HG02610 (cell line): ENCODE measurements around the gene CIAO2B.
"Not testable (repeated sequence)": the region's sequence is repeated elsewhere in the genome, so short reads cannot be mapped to it uniquely, and the experiment has no call there.

Experiments
- ATAC-seq: cut with Tn5 transposase; IDR thresholded peaks from one replicate; pipeline ENCODE4 v1.9.1; 2021; ENCODE audit warnings: mild to moderate bottlenecking, moderate library complexity; ENCODE audit not compliant: unreplicated experiment

Gene CIAO2B

DNA sequence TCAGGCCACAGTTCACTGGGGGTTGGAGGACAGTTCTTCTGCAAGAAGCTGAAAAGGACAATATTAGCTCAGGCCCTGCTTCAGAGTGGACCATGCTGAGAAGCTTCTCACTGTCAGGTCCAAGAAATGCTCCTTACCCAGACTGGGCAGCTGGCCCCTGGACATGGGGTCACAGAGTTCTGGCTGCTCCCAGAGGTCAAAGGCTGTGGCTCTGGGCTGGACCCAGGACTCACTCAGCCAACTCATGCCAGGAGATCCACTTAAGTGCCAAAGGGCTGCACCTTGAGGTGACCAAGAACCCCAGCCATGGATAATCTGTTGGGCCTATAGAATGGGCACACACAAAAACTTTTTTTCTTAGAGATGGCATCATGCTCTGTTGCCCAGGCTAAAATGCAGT is 5.2 kb upstream of the CIAO2B start:
- ATAC-seq, result no peak

DNA sequence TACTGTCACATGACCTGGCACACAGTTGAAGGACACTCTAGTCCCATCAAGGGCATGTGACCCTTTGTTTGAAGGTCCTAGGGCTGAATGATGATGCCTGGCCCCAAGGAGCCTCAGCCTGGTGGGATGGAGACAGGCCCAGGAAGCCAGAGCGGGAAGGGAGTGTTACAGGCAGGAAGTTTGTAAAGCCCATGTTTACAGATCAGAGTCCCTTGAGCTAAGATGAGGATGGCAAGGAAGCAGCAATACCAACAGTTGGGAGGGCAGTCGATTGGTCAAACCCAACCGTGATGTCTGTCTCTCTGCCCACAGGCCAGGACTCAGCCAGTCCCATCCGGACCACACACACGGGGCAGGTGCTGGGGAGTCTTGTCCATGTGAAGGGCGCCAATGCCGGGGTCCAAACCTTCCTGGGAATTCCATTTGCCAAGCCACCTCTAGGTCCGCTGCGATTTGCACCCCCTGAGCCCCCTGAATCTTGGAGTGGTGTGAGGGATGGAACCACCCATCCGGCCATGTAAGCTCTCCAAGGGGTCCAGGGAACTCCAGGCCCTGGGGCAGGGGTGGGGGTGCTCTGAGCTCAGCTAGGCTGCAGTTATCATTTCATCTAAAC is 3.6 kb upstream of the CIAO2B start:
- ATAC-seq, result no peak

DNA sequence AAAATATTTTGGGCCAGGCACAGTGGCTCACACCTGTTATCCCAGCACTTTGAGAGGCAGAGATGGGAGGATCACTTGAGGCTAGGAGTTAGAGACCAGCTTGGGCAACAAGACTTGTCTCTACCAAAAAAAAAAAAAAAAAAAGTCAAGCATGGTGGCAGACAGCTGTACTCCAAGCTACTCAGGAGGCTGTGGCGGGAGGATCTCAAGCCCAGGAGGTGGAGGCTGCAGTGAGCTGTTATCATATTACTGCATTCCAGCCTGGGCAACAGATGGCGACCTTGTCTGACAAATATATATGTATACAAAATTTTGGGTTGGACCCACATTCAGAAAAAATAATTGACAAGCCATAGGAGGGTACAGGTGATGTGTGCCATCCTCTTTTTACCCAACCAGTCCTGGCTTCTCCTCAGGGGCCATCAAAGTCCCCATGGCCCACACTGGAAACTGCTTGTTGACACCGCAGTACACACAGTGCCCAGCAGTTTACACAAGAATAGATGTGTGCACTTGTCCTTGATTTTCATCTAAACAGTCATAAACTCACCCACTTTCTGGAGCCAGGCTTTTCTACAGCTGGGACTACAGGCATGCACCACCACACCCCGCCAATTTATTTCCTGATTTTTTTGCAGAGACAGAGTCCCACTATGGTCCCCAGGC is 2.8 kb upstream of the CIAO2B start:
- no peak for ATAC-seq

DNA sequence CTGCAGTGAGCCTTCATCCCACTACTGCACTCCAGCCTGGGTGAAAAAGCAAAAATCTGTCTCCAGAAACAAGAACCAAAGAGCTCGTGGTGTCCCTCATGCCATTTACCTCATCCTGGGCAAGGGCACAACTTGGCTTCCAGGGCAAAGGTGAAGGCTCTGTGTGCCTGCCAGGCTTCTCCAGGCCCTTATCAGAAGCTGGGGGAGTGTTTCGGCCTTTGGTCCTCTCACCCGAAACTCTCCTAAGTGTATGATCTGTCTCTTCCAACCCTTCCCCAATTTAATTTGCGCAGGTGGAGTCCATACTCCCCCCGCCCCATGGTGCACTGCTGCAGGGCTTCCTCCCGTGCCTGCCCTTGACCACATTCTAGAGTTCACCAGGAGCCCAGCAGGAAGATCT is 2.3 kb upstream of the CIAO2B start:
- ATAC-seq, result no peak

DNA sequence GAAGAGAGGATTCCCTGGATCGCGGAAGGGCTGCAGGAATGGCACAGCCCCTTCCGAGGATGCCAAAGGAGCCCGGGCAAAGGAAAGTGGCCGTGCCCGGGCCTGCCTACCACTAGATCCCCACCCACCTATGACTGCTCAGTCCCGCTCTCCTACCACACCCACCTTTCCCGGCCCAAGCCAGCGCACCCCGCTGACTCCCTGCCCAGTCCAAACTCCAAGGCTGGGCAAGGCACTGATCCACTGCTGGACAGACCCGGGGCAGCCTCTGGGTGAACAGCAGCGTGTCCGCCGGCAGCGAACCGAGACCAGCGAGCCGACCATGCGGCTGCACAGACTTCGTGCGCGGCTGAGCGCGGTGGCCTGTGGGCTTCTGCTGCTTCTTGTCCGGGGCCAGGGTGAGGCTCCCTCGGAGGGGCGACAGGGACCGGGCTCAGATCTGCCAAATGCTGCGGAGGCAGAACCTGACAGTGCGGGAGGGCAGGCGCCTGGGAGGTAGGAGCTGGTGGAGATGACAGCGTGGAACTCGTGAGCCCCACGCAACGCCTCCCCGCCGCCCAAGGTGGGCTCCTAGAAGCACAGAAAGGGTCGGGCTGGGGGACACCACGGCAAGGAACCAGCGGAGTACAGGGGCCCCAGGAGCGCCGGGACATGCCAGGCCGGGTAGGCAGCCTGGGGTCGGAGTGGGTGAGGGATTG is 1.3 kb upstream of the CIAO2B start, which contains the start of gene CES2:
Gene CES2 (plus strand): TSS at position 203 of the 698 bp plus-strand sequence. CDS start 120 bp downstream, at position 323.
- ATAC-seq, result no peak

DNA sequence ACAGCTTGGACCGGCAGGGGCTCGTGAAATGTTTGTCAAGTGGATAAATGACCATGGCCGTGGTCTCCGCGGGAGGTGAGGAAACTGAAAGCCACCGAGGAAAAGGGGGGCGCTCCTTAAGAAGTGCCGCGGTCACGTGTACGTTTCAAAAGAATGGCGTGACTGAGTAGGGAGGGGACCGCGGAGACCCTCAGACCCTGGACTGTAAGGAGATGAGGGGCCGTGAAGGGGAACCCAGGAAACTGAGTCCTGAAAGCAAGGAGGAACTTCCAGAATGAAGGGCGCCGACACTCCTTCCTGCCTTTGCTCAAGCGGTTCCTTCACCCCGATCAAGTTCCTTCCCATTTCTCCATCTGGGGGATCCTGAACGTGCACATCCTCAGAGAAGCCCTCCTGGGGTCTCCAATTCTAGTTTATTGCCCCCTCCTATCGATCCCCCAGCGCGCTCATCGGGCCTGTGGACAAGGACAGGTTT is 674 bp upstream of the CIAO2B start:
- ATAC-seq, result not testable (repeated sequence)

DNA sequence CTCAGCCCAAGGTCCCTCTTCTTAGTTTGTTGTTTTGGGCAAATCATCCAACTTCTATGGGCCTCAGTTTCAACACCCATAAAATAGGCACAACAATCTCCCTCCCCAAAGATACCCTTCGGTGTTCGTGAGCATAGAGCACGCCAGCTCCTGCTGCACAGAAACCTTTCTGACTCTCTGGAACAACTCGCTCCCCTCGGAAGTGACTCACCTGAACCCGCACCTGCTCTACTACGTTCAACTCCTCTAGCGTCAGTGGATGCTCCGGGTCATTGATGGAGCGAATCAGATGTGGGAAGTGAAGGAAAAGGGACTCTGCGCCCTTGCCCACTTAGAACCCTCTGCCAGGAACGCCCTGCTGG is 445 bp downstream of the CIAO2B start:
- ATAC-seq, result peak; percentile 13

DNA sequence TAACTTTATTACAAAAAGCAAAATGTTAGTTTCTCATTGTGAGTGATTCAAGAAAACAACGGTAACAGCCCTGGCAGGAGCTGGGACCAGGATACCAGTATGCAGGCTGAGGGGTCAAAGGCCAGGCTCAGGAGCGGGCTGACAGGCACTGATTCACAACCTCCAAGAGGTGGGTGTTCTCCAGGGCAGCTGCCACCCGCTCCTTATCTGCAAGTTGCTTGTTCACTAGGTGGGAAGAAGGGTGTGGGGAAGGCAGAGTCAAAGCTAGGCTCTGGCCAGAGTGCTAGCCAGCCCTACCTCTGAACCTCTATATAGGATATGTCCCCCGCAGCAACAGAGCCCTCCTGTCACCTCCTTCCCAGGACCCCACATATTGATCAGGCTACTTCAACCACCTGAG is 2.1 kb downstream of the CIAO2B start:
- ATAC-seq, result no peak

DNA sequence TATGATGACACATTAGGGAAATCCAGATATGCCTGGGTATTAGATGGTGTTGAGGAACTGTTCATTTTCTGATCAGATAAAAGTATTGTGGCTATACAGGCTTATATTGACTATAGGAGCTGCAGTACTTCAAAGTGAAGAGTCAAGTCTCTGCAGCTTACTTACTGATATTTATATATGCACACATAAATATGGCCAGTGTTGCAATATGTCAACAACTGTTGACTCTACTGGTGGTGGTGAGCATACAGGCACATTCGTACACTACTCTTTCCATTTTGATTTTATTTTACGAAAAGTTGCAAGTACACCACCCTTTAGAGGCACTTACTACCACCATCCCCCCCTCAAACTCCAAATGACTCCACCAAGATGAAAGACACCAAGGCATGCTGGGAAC is 2.5 kb downstream of the CIAO2B start:
- ATAC-seq, result no peak

DNA sequence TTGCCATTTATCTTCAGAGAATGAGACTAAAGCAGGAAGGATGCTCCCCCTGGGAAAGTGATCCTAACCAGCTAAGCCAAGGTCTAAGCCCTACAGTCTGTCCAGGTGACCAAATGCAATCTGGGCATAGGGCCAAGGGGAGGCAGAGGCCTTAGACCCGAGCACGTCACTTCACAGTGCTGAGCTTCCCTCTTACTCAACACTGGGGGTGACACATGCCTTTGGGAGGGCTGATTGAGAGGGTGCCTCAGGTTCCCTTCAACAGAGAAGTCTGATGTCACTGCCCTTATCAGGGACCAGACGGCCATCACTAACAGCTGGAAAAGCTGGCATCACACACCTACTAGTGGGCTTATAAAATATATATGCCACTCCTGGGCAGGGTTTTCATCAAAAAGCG is 4.0 kb downstream of the CIAO2B start:
- ATAC-seq, result no peak

DNA sequence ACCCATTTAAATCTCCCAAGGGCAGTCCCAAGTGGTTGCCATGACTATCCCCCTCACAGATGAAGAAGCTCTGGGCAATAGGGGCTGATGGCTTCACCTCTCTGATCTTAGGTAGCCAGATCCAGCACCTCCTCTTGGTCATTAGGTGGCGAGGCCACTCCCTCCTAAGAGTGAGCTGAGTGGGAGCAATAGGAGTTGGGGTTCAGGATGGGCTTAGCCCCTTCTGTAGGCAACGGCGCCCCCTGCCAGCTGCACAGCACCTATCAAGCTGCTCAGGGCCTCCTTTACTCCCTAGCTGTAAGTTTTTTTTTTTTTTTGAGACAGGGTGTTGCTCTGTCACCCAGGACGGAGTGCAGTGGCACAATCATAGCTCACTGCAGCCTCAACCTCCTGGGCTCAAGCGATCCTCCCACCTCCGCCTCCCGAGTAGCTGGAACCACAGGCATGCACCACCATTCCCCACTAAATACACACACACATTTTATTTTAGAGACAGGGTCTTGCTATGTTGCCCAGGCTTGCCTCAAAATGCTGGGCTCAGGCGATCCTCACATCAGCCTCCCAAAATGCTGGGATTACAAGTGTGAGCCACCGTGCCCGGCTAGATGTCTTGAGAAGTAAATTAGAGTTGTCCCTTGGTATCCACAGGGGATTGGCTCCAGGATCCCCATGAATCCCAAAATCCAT is 5.4 kb downstream of the CIAO2B start:
- ATAC-seq, result no peak

DNA sequence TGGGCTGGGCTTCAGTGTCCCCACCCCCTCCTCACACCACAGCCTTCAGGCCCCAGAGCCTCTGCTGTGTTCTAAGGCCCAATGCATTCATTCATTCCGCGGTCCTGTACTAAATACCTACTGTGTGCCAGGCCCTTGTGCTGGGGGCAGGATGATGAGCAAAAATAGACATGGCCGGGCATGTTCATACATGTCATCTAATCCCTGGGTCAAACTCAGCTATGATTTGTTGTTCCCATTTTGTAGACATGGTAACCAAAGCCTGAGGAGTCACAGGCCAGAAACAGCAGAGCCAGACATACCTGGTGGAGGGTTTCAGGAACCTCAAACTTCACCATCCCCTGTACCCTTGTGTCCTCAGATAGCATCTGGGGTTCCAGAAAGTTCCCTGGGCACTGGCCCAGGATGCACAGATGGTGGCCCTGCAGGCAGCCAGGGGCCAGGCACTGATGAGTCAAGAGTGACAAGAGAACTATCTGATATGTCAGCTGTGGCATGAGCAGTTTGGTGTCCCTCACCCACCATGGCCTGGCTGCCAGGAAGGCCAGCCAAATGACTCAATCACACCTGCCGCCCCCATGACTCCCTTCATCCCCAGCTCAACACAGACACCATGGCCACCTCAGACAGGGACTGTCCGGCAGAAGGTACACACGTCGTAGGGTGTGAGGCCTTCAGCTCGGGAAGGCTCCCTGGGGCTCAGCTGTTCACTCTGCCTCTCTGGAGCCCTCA is 6.1 kb downstream of the CIAO2B start:
- ATAC-seq, result no peak

DNA sequence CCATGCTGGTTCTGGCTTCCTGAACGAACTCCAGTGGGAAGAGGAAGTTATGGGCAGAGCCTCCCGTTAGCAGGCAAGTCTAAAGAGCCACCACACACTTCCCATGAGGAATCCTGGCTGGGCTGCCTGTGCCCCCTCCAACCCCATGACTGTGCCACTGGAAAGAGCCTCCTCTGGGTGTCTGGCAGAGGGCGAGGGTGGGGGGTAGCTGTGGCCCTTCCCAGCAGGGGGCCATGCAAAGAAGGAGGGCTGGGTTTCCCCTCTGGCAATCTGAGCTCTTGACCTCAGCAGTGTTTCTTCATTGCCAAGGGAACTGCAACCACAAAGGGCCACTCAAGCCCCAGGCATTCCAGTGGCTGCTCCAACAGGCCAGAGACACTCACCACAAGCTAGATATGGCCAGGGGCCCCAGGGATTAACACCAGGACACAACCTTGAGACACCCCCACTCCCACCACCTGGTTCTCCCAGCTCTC is 7.2 kb downstream of the CIAO2B start:
- ATAC-seq, result no peak

DNA sequence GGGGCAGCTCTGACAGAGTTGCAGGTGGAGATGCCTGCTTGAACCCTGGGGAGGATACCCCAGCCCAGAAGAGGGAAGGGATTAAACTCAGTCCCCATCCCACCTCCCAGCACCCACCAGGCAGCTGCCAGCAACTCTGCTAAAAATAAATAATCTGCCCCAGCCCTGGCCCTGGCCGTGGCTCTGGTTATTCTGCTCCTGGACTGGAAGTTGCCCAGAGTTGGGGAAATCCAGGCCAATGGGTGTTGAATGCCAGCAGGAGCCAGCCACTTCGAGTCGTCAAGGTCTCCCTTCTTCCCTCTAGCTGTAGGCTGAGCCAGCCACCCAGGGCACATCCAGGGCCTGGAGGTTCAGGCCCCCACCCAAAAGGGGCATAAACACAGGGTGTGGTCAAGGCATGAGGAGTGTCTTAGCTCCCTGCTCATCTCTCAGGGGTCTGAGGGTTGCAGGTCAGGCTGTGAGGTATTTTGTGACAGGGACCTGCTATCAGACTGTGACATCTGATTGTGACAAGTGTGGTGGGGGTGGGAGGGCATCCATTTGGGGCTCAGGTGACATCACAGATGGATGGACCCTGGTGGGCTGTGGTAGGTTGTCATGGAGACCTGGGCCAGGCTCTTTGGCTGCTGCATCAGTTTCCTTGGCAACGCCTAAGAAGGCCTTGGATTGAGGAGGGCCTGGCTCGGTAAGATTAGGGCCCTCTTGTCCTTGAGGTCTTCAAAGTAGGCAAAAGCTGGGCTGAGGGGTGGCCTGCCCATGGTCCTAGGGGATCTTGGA is 7.8 kb downstream of the CIAO2B start:
- ATAC-seq, result no peak

DNA sequence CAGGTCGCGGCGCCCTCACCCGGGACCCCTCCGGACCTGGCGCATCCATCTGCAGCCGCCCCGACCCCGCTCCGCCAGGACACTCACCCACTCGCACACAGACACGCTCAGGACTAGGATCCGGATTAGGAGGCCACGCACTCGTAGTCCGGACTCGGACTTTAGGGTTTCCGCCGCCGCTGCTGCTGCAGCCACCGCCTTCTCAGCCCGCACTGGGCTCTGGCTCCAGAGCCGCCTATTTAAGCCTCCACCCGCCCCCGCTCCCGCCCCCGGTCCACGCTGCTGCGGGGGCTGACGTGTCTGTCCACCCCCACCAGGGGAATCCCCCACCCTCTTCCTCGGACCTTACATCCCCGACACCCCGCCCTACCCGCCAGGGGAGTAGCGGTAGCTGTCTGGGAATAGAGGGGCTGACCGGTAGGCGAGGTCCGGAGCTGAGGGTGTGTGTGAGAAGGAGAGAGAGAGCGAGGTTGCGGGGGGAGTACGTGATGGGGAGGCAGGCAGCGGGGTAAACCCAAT is 8.8 kb downstream of the CIAO2B start, which contains the start of gene RRAD:
Gene RRAD (minus strand): TSS at position 214 of the 519 bp plus-strand sequence. CDS start 356 bp downstream, outside the sequence.
- ATAC-seq, result no peak

DNA sequence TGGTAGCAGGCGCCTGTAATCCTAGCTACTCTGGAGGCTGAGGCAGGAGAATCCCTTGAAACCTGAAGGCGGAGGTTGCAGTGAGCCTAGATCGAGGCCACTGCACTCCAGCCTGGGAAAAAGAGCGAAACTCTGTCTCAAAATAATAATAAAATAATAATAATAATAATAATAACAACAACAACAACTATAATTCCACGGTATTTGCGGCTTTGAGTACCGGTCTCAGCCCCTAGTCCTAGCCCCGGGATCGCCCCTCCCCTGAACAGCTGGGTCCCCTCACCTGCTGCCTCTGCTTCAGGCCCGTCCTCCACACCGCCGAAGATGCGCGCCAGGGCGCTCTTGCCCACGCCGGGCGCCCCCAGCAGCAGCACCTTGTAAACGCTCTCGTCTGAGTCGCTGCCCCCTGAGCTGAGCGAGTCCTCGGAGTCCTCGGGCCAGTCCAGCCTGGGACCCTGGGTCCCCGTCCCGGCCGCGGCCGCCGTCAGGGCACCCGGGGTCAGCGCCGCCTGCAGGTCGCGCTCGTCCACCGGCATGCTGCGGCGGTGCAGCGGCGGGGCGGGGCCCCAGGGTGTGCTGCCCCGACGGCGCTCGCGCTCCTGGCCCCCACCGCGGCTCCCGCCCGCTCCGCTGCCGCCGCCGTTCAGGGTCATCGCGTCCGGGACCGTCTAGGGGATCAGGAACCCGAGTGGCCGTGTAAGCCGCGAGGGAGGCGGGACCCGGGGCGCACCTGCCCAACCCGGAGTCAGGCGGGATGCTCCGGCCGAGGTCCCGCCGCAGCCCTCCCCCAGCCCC is 9.5 kb downstream of the CIAO2B start:
- no peak for ATAC-seq

DNA sequence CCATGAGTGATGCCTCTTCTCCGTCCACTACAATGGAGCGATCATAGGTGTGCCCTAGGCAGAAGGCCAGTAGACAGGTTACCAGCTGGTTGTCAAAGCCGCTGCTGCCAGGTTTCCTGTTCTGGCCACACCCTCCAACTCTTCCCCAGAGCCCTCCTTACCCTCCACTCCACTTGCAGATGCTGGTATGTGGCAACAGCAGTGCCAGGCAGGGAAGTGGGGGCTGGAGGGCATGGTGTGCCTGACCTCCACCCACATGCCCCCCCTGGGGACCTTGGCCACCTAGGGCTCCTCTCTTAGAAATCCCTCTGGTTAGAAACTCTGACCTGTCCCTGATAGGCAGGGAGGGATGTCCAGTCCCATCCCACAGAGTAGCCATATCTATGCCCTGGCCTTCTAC is 10.3 kb downstream of the CIAO2B start:
- no peak for ATAC-seq

DNA sequence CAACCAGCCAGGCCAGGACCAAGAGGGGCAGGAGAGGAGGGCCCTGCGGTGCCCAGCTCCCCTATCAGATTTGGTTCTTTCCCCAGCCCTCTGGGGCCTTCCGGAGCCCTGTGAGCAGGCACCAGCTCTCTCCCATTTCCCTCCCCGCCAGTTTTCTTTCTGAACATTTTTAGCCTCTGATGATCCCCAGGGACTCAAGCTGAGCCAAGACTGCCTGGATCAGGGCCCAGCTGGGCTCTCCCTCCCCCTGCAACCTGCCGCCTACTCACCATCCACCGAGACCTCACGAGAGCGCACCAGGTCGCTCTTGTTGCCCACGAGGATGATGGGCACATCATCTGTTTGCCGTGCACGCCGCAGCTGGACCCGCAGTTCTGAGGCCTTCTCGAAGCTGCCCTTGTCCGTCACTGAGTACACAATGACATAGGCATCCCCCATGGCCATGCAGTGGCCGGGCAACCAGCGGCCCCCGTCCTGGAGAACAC is 10.9 kb downstream of the CIAO2B start:
- ATAC-seq, result no peak
